Neural progenitor cell (in vitro differentiated cells): ENCODE data around the gene CSRNP2. TPM values are rescaled to one million over a fixed set of nuclear protein-coding genes. Genes with fewer than 3 reads are reported as not detected.

ENCODE experiments used
- DNase-seq: peaks from one replicate; pipeline ENCODE4 v3.0.0-alpha.2; 2016; ENCODE audit warnings: low spot score
- H2AFZ ChIP-seq: fragments of 200-600 bp; sonication (generic); replicated peaks from 2 replicates; pipeline ENCODE4 v1.6.1; 2016; ENCODE audit warnings: antibody characterized with exemption
- H3F3A ChIP-seq: fragments of 200-600 bp; sonication (generic); 2 replicates; pipeline ENCODE4 v1.6.1; 2016; ENCODE audit warnings: antibody characterized with exemption, low read depth
- H3K27ac ChIP-seq: fragments of 200-600 bp; sonication (generic); 2 replicates; pipeline ENCODE4 v1.5.1; 2016; ENCODE audit warnings: mild to moderate bottlenecking
- H3K27me3 ChIP-seq: fragments of 200-600 bp; sonication (generic); 2 replicates; pipeline ENCODE4 v1.6.1; 2016; ENCODE audit warnings: mild to moderate bottlenecking, moderate library complexity
- H3K36me3 ChIP-seq: fragments of 200-600 bp; sonication (generic); 2 replicates; pipeline ENCODE4 v1.5.1; 2016
- H3K4me1 ChIP-seq: fragments of 200-600 bp; sonication (generic); 2 replicates; pipeline ENCODE4 v1.6.1; 2016; ENCODE audit warnings: mixed run types
- H3K4me2 ChIP-seq: fragments of 200-600 bp; sonication (generic); 2 replicates; pipeline ENCODE4 v1.6.1; 2016
- H3K4me3 ChIP-seq: fragments of 200-600 bp; sonication (generic); 2 replicates; pipeline ENCODE4 v1.5.1; 2016
- H3K79me2 ChIP-seq: fragments of 200-600 bp; sonication (generic); 2 replicates; pipeline ENCODE4 v1.6.1; 2016; ENCODE audit warnings: low read depth
- H3K9ac ChIP-seq: fragments of 200-600 bp; sonication (generic); 2 replicates; pipeline ENCODE4 v1.6.1; 2016
- H3K9me3 ChIP-seq: fragments of 200-600 bp; sonication (generic); 2 replicates; pipeline ENCODE4 v1.5.1; 2016; ENCODE audit warnings: low read depth
- H4K20me1 ChIP-seq: fragments of 200-600 bp; sonication (generic); 2 replicates; pipeline ENCODE4 v1.6.1; 2016; ENCODE audit warnings: low read depth
- H3K27ac Mint-ChIP-seq: 3 replicates; pipeline ENCODE4 v1.8.0; 2021; ENCODE audit warnings: mixed read lengths
- H3K27me3 Mint-ChIP-seq: 2 replicates; pipeline ENCODE4 v1.8.0; 2022; ENCODE audit warnings: low read depth, mild to moderate bottlenecking, inconsistent platforms, moderate library complexity, mixed read lengths; ENCODE audit not compliant: insufficient read depth
- H3K36me3 Mint-ChIP-seq: 3 replicates; pipeline ENCODE4 v1.8.0; 2021; ENCODE audit warnings: mixed read lengths
- H3K4me1 Mint-ChIP-seq: 3 replicates; pipeline ENCODE4 v1.8.0; 2021; ENCODE audit warnings: mixed read lengths
- H3K4me3 Mint-ChIP-seq: 3 replicates; pipeline ENCODE4 v1.8.0; 2021; ENCODE audit warnings: mild to moderate bottlenecking, moderate library complexity, mixed read lengths
- H3K9me3 Mint-ChIP-seq: 3 replicates; pipeline ENCODE4 v1.8.0; 2020; ENCODE audit warnings: mixed read lengths
- CTCF ChIP-seq: fragments of 200-600 bp; sonication (generic); IDR thresholded peaks from 2 replicates; pipeline ENCODE4 v1.5.1; 2017; ENCODE audit warnings: antibody characterized with exemption, mild to moderate bottlenecking
- EZH2 ChIP-seq: fragments of 200-600 bp; sonication (generic); IDR thresholded peaks from 2 replicates; pipeline ENCODE4 v1.6.1; 2017; ENCODE audit warnings: antibody characterized with exemption, mild to moderate bottlenecking, moderate library complexity
- EZH2phosphoT487 ChIP-seq: fragments of 200-600 bp; sonication (generic); IDR thresholded peaks from 2 replicates; pipeline ENCODE4 v1.6.1; 2017; ENCODE audit warnings: antibody characterized with exemption
- total RNA-seq: library from RNA; depleted of rRNA; stranded (reverse); fragments of >200 nt; gene quantifications from 2 replicates; pipeline ENCODE4 v1.2.3, GENCODE V29; 2015; ENCODE audit warnings: low replicate concordance

The CSRNP2 gene
- total RNA-seq, 1 donor from 2014 or later: 28.6 TPM

GRCh38 chr12:51071663-51072062 is 11.7 kb downstream of the CSRNP2 start:
- Mint-ChIP-seq H3K36me3 (peaks cover 26% of the 10 kb centered on the region), H3K27me3 (no peaks in the 10 kb centered on the region), H3K27ac (no peak overlapping the region), H3K9me3 (no peaks in the 10 kb centered on the region), H3K4me3 (no peak overlapping the region), H3K4me1 (no peaks in the 10 kb centered on the region)
- no peaks in the 10 kb centered on the region for H3K4me1 ChIP-seq
- TF ChIP-seq EZH2 (no peak), CTCF (no peak), EZH2phosphoT487 (no peak)
- no peaks in the 10 kb centered on the region for H3F3A ChIP-seq
- no peak overlapping the region for H3K27ac ChIP-seq
- no peak overlapping the region for H2AFZ ChIP-seq
- no peak overlapping the region for H3K4me2 ChIP-seq
- H3K4me3 ChIP-seq: no peak overlapping the region
- no peaks in the 10 kb centered on the region for H3K27me3 ChIP-seq
- no peaks in the 10 kb centered on the region for H3K9me3 ChIP-seq
- no peak overlapping the region for H3K9ac ChIP-seq
- H3K79me2 ChIP-seq: peaks cover 20% of the 10 kb centered on the region
- H3K36me3 ChIP-seq: peaks cover 7% of the 10 kb centered on the region
- H4K20me1 ChIP-seq: peaks cover 23% of the 10 kb centered on the region
- DNase-seq: no peak

- H3K36me3 ChIP-seq: peaks cover 7% of the 10 kb centered on the region
- no peak overlapping the region for H3K27ac Mint-ChIP-seq
These were observed 13.4 kb downstream of the CSRNP2 start for GRCh38 chr12:51070004-51070403.

GRCh38 chr12:51067771-51068170 is 15.6 kb downstream of the CSRNP2 start:
- TF ChIP-seq EZH2 (no peak), CTCF (no peak)
- Histone ChIP-seq H2AFZ (no peak overlapping the region), H3K4me1 (no peaks in the 10 kb centered on the region), H3K79me2 (no peaks in the 10 kb centered on the region), H3F3A (peaks cover 2% of the 10 kb centered on the region), H3K4me2 (no peak overlapping the region), H3K4me3 (no peak overlapping the region), H3K9ac (no peak overlapping the region), H4K20me1 (peaks cover 5% of the 10 kb centered on the region), H3K27ac (no peak overlapping the region), H3K27me3 (no peaks in the 10 kb centered on the region), H3K9me3 (no peaks in the 10 kb centered on the region), H3K36me3 (peaks cover 7% of the 10 kb centered on the region)
- H3K9me3 Mint-ChIP-seq: no peaks in the 10 kb centered on the region
- DNase-seq: no peak
- no peak overlapping the region for H3K4me3 Mint-ChIP-seq
- peaks cover 2% of the 10 kb centered on the region for H3K27me3 Mint-ChIP-seq
- peaks cover 29% of the 10 kb centered on the region for H3K36me3 Mint-ChIP-seq
- no peak overlapping the region for H3K27ac Mint-ChIP-seq
- H3K4me1 Mint-ChIP-seq: no peaks in the 10 kb centered on the region

More at GRCh38 chr12:51070004-51070403, 13.4 kb downstream of the CSRNP2 start:
- no peak overlapping the region for H3K4me3 ChIP-seq
- TF ChIP-seq EZH2phosphoT487 (no peak), EZH2 (no peak), CTCF (no peak)
- H3K9me3 ChIP-seq: no peaks in the 10 kb centered on the region
- no peak overlapping the region for H2AFZ ChIP-seq
- no peaks in the 10 kb centered on the region for H3F3A ChIP-seq
- peaks cover 4% of the 10 kb centered on the region for H3K79me2 ChIP-seq
- peaks cover 30% of the 10 kb centered on the region for H3K36me3 Mint-ChIP-seq
- peaks cover 8% of the 10 kb centered on the region for H4K20me1 ChIP-seq
- H3K4me2 ChIP-seq: no peak overlapping the region
- H3K9me3 Mint-ChIP-seq: no peaks in the 10 kb centered on the region
- no peaks in the 10 kb centered on the region for H3K4me1 Mint-ChIP-seq
- DNase-seq: no peak
- H3K4me1 ChIP-seq: no peaks in the 10 kb centered on the region
- no peaks in the 10 kb centered on the region for H3K27me3 Mint-ChIP-seq
- H3K4me3 Mint-ChIP-seq: no peak overlapping the region
- H3K27me3 ChIP-seq: no peaks in the 10 kb centered on the region
- no peak overlapping the region for H3K27ac ChIP-seq
- no peak overlapping the region for H3K9ac ChIP-seq
